GM13977 (cell line): ENCODE measurements around the gene ARTN.
A peak's percentile ranks its signal among the peaks of the same experiment; 100 is the strongest.

Experiments used
- DNase-seq: peaks from one replicate; pipeline ENCODE4 v3.0.0; 2012; ENCODE audit warnings: low spot score
- in situ Hi-C: fragments of 300-500 bp; cut with MboI; formaldehyde crosslinking; loops from one replicate; pipeline ENCODE4 v1.12.0; 2022; ENCODE audit warnings: low sequenced_read_pairs, low pct_unique_long_range_greater_than_20kb, mixed read lengths, inconsistent platforms; ENCODE audit not compliant: unreplicated experiment
- TF ChIP-seq, protein P1 (sequence below): IDR thresholded peaks from 2 replicates; pipeline ENCODE4 v1.5.1; 2012; ENCODE audit warnings: mild to moderate bottlenecking, control low read depth; ENCODE audit not compliant: insufficient read depth; ENCODE audit errors: extremely low read depth, missing control alignments

The ARTN gene

DNA sequence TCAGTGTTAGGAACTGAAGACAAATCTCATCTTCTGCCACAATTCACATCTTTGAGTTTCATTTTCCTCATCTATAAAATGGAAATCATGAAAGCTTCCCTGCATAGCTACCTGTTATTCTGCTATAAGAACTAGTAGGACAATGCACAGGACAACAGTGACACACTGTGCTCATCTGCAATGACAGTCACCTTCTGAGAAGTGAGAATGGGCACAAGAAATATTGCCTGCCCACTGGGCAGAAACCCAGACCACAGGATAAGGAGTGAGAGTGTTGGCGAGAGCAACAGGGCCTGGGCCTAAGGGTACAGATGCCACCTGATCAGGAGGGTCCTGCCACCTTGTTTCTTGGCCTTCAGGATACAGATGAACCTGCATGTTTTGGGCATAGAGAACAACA lies 23.3 kb upstream of the ARTN start:
- TF ChIP-seq, protein P1, sequence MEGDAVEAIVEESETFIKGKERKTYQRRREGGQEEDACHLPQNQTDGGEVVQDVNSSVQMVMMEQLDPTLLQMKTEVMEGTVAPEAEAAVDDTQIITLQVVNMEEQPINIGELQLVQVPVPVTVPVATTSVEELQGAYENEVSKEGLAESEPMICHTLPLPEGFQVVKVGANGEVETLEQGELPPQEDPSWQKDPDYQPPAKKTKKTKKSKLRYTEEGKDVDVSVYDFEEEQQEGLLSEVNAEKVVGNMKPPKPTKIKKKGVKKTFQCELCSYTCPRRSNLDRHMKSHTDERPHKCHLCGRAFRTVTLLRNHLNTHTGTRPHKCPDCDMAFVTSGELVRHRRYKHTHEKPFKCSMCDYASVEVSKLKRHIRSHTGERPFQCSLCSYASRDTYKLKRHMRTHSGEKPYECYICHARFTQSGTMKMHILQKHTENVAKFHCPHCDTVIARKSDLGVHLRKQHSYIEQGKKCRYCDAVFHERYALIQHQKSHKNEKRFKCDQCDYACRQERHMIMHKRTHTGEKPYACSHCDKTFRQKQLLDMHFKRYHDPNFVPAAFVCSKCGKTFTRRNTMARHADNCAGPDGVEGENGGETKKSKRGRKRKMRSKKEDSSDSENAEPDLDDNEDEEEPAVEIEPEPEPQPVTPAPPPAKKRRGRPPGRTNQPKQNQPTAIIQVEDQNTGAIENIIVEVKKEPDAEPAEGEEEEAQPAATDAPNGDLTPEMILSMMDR = peak; percentile 35
- no peak for DNase-seq
- in situ Hi-C loops = no loop called here

DNA sequence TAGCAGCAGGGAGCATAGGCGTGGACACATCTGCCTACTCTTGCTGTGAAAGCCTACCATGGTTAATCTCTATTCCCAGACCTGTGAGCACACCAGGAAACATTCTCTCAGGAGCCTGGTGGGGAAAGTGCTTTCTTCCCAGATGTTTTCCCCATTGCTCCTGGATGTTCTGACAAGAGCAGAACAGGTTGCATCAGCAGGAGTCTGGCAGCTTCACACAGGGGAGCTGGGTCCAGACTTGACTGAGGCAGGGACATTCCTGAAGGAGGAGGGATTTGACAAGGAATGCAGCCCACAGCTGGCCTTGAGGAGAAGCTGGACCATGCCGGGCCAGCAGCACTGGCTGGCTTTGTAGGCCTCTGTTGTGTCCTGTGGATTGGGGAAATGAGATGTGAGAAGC lies 21.0 kb upstream of the ARTN start:
- DNase-seq = no peak
- TF ChIP-seq, protein P1 = no peak
- in situ Hi-C loops = no loop called here

DNA sequence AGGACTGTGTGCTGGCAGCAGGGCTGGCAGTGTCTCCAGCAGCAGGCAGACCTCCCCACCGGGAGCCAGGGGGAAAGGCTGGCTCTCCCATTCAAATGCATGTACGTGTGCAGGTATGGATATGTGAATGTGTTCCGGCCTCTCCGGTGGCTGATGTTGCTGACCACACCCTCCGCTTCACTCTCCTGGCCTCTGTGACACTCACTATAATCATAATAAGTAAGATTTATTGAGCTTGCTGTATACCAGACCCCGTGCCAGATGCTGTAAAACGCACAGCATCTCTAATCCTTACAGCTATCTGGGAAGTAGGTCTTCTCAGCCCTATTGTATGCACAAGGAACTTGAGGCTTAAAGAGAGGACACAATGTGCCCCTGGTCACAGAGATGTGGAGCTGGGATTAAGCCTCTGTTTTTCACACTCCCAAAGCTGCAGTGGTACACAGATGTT lies 20.5 kb upstream of the ARTN start:
- TF ChIP-seq, protein P1 = no peak
- no peak for DNase-seq
- in situ Hi-C loops = no loop called here

DNA sequence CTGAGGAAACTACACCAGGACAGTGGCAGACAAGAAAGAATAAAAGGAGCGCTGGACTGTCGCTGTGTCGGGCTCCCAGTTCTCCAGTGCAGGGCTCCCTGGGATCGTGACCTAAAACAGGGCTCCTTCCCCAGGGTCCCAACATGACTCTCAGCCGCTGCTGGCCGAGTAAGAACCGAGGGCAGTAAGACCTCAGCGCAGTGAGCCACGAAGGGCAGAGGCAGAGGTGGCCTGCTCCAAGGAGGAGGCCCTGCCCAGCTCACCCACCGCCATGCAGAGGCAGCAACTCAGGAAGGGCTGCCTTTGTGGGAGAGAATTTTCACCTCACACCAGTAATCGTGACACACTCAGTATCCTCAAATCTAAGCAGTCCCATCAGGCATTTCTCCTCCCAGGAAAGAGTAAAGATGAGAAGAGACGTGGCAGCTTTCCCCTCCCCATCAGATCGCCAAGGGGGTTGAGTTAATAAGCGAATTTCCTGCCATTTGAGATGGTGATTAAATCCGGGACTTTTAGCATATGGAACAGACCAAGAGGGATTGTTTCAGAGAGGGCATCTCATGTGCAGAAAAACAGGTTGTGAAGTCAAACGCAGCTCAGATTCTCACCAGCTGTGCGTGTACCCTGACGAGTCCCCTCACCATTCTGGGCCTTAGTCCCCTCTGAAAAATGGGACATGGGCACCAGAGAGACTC lies 19.8 kb upstream of the ARTN start:
- TF ChIP-seq, protein P1 = no peak
- in situ Hi-C loops = no loop called here
- DNase-seq = no peak

DNA sequence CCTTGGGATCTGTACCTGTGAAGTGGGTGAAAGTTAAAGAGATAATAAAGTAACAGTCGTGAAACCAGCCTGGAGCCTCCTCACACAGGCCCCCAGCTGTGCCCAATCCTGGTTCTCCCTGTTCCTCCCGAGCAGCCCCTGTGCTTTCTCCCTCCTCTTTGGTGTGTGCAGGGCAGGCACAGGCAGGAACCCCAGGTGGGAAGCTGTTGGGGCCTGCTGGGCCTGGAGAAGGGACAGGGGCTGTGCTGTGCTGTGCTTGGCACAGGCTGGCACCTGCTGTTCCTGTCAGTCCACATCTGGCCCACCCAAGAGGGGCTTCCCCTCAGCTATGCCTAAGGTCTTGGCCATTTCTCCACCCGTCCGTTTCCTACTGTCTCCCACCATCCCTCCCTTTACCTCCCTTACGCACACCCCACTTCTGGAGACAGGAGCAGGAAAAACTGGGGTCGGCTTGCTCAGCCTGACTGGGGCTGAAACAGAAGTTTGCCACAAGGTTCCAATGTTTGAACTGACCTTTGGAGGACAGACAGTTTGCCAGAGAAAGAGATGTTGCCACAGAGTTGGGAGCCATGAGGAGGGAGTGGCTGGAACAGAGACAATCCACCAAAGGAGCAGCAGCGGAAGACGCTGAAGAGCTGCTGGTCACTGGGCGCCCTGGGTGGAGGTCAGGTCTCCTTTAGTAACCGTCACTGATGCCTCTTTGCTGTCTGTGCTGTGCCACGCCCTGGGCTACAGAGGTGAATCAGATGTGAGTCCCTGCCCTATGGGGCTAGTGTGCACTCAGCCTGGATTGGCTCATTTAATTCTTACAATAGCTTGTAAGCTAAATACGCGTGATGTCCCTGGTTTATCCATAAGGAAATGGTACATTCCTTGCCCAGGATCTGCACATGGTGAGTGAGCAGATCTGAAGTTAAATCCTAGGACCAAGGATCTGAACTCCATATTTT lies 18.8 kb upstream of the ARTN start:
- no peak for DNase-seq
- in situ Hi-C loops = no loop called here
- TF ChIP-seq, protein P1 = no peak

DNA sequence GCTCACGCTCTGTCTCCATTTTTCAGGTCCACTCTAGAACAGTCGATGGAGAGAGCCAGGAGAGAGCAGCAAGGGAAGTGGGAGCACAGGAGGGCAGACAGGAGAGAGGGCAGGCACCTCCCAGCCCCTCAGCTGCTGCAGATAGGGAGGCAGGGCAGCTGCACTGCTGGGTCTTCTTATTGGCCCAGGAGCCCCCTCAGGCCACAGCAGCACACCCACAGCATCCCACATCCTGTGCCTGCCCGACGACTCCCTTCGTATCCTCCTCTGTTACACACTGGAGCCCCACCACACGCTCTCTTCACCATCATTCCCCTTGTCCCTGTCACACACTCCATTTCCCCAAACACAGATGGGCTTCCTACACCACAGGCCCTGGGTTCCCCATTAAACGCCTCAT lies 13.7 kb upstream of the ARTN start:
- TF ChIP-seq, protein P1 = no peak
- no peak for DNase-seq
- in situ Hi-C loops = no loop called here
